ENCODE data around the gene DYSF.

DNA sequence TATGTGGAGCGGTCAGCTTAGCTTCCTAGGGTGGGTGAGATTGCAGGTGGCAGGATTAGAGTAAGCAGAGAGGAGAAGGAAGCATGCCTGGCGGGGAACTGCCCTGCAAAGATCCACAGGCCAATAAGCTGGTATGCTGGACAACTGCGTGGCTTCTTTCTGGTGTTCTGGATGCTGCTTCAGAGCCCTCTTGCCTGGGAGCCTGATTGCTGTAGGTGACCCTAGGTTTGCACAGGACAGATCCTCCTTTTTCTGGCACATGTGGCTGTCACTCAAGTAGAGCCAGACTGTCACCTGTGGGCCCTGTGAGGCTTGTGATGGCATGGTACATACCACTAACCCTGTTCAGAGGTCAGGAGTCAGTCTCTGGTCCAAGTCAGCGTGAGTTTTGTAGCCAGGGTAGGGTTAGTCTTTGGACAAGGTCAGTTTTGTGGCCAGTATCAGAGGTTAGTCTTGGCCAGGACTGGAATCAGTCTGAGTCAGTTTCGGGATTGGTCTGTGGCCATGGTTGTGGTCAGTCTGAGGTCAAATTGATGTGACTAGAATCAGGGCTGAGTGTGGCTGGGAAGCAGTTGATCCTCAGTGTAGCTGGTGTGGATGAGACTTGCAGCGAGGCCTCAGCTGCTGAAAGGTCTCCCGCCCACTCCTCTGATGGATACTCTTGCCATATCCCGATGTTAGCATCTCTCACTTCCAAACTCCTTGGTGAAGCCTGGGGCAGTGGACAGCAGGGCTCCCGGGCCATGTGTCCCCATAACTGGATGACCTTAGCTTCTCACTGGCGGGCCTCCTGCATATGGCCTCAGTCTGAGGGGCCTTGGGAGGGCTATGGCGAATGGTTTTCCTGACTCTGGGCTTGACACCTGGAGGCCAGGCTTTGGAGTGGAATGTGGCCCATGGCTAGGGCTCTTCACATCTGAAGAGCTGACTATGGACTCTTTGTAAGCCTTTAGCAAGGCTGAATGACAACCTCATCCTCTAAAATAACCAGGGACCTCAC is 260.5 kb downstream of the DYSF start:
- no peak for TF ChIP-seq CTCF (IDR thresholded peaks at IDR 0.05)
- TF ChIP-seq POLR2A (IDR thresholded peaks at IDR 0.05), result no peak
